Measurements from ENCODE around the gene CSTF3. TPM values are rescaled to one million over a fixed set of nuclear protein-coding genes. Genes with fewer than 3 reads are reported as not detected.

Gene CSTF3
- polyA plus RNA-seq, 1 donor from 2014 or later: 86.8 TPM

- Histone ChIP-seq H3K79me2 (replicated peaks; ENCODE audit: insufficient read depth, low read length) (no peaks in the 10 kb centered on the region), H3K9me3 (ENCODE audit: low read length) (no peaks in the 10 kb centered on the region), H3K36me3 (ENCODE audit: insufficient read depth, low read length) (peaks cover 3% of the 10 kb centered on the region), H3K9ac (ENCODE audit: low read length) (no peak overlapping the region), H3K27me3 (ENCODE audit: insufficient read depth, low read depth, low read length) (no peaks in the 10 kb centered on the region), H3K9me2 (ENCODE audit: insufficient read depth, low read length) (no peaks in the 10 kb centered on the region), H4K20me1 (ENCODE audit: insufficient read depth) (no peaks in the 10 kb centered on the region), H3K4me2 (ENCODE audit: low read length) (no peak overlapping the region), H2AFZ (ENCODE audit: low read depth, low read length) (no peak overlapping the region), H3F3A (ENCODE audit: insufficient read depth, low read length, poor library complexity, severe bottlenecking) (no peaks in the 10 kb centered on the region), H3K4me3 (ENCODE audit: low read length) (no peak overlapping the region), H3K27ac (ENCODE audit: low read length) (no peak overlapping the region)
- TF ChIP-seq MXI1 (conservative IDR thresholded peaks at IDR 0.05; ENCODE audit: poor library complexity, severe bottlenecking): no peak
- TF ChIP-seq CTCF (IDR thresholded peaks at IDR 0.05; ENCODE audit: poor library complexity, severe bottlenecking): no peak
- TF ChIP-seq REST (IDR thresholded peaks at IDR 0.05; ENCODE audit: borderline replicate concordance): no peak
- TF ChIP-seq TAF1 (IDR thresholded peaks at IDR 0.05; ENCODE audit: low read depth): no peak
- TF ChIP-seq EP300 (conservative IDR thresholded peaks at IDR 0.05; ENCODE audit: poor library complexity, severe bottlenecking): no peak
- TF ChIP-seq EZH2 (IDR thresholded peaks at IDR 0.05; ENCODE audit: borderline replicate concordance, insufficient read depth, low read length, poor library complexity, severe bottlenecking): no peak
- no peak for TF ChIP-seq RAD21 (conservative IDR thresholded peaks at IDR 0.05)
- no peak for TF ChIP-seq POLR2AphosphoS5 (IDR thresholded peaks at IDR 0.05)
These were observed 27.5 kb downstream of the CSTF3 start for GRCh38 chr11:33133761-33134160.

- Histone ChIP-seq H3K9ac (ENCODE audit: low read length) (no peak overlapping the region), H3F3A (ENCODE audit: insufficient read depth, low read length, poor library complexity, severe bottlenecking) (no peaks in the 10 kb centered on the region), H3K36me3 (ENCODE audit: insufficient read depth, low read length) (peaks cover 3% of the 10 kb centered on the region), H3K9me3 (ENCODE audit: low read length) (no peaks in the 10 kb centered on the region), H3K4me3 (ENCODE audit: low read length) (no peak overlapping the region), H3K4me2 (ENCODE audit: low read length) (no peak overlapping the region), H3K27ac (ENCODE audit: low read length) (no peak overlapping the region), H3K79me2 (replicated peaks; ENCODE audit: insufficient read depth, low read length) (no peaks in the 10 kb centered on the region), H3K27me3 (ENCODE audit: insufficient read depth, low read depth, low read length) (no peaks in the 10 kb centered on the region), H2AFZ (ENCODE audit: low read depth, low read length) (no peak overlapping the region), H4K20me1 (ENCODE audit: insufficient read depth) (no peaks in the 10 kb centered on the region), H3K9me2 (ENCODE audit: insufficient read depth, low read length) (no peaks in the 10 kb centered on the region)
- TF ChIP-seq CTCF (IDR thresholded peaks at IDR 0.05; ENCODE audit: poor library complexity, severe bottlenecking): no peak
- no peak for TF ChIP-seq MXI1 (conservative IDR thresholded peaks at IDR 0.05; ENCODE audit: poor library complexity, severe bottlenecking)
- no peak for TF ChIP-seq EZH2 (IDR thresholded peaks at IDR 0.05; ENCODE audit: borderline replicate concordance, insufficient read depth, low read length, poor library complexity, severe bottlenecking)
- no peak for TF ChIP-seq RAD21 (conservative IDR thresholded peaks at IDR 0.05)
- TF ChIP-seq SMC3 (conservative IDR thresholded peaks at IDR 0.05; ENCODE audit: poor library complexity): no peak
- no peak for TF ChIP-seq TAF1 (IDR thresholded peaks at IDR 0.05; ENCODE audit: low read depth)
- TF ChIP-seq REST (IDR thresholded peaks at IDR 0.05; ENCODE audit: borderline replicate concordance): no peak
- TF ChIP-seq EP300 (conservative IDR thresholded peaks at IDR 0.05; ENCODE audit: poor library complexity, severe bottlenecking): no peak
These were observed 28.8 kb downstream of the CSTF3 start for GRCh38 chr11:33132510-33132909.
